ENCODE measurements around the gene ZMYND8. TPM values are rescaled to one million over a fixed set of nuclear protein-coding genes. Genes with fewer than 3 reads are reported as not detected.
"Not testable (repeated sequence)": the region's sequence is repeated elsewhere in the genome, so short reads cannot be mapped to it uniquely, and the experiment has no call there.

Gene ZMYND8
- total RNA-seq, 1 donor from 2014 or later: 47.0 TPM

- intact Hi-C loops (cut with micrococcal nuclease): no loop called here
Observed at GRCh38 chr20:47188540-47188939, 168.0 kb downstream of the ZMYND8 start.

GRCh38 chr20:47187450-47188195 is 168.9 kb downstream of the ZMYND8 start:
- intact Hi-C loops (cut with micrococcal nuclease): no loop called here

- intact Hi-C loops (cut with micrococcal nuclease): no loop called here
Observed at GRCh38 chr20:47183367-47183766, 173.1 kb downstream of the ZMYND8 start.

- intact Hi-C loops (cut with micrococcal nuclease): no loop called here
Observed at GRCh38 chr20:47181056-47181862, 175.2 kb downstream of the ZMYND8 start.

- intact Hi-C loops (cut with micrococcal nuclease): no loop called here
Observed at GRCh38 chr20:47179267-47179666, 177.2 kb downstream of the ZMYND8 start.

- intact Hi-C loops (cut with micrococcal nuclease): no loop called here
Observed at GRCh38 chr20:47178851-47179250, 177.6 kb downstream of the ZMYND8 start.

- intact Hi-C loops (cut with micrococcal nuclease): no loop called here
Observed at GRCh38 chr20:47178277-47178676, 178.2 kb downstream of the ZMYND8 start.

GRCh38 chr20:47176217-47176616 is 180.3 kb downstream of the ZMYND8 start:
- intact Hi-C loops (cut with micrococcal nuclease): not testable (repeated sequence)

- intact Hi-C loops (cut with micrococcal nuclease): no loop called here
Observed at GRCh38 chr20:47175493-47175892, 181.0 kb downstream of the ZMYND8 start.

GRCh38 chr20:47174456-47175243 is 181.8 kb downstream of the ZMYND8 start:
- intact Hi-C loops (cut with micrococcal nuclease): no loop called here

GRCh38 chr20:47173596-47174216 is 182.8 kb downstream of the ZMYND8 start:
- intact Hi-C loops (cut with micrococcal nuclease): no loop called here

- intact Hi-C loops (cut with micrococcal nuclease): no loop called here
Observed at GRCh38 chr20:47172579-47172978, 183.9 kb downstream of the ZMYND8 start.

- intact Hi-C loops (cut with micrococcal nuclease): no loop called here
Observed at GRCh38 chr20:47167846-47168245, 188.7 kb downstream of the ZMYND8 start.

GRCh38 chr20:47165376-47165865 is 191.1 kb downstream of the ZMYND8 start:
- intact Hi-C loops (cut with micrococcal nuclease): no loop called here

GRCh38 chr20:47164140-47164539 is 192.4 kb downstream of the ZMYND8 start:
- intact Hi-C loops (cut with micrococcal nuclease): no loop called here

- intact Hi-C loops (cut with micrococcal nuclease): no loop called here
Observed at GRCh38 chr20:47161411-47161810, 195.1 kb downstream of the ZMYND8 start.

- intact Hi-C loops (cut with micrococcal nuclease): no loop called here
Observed at GRCh38 chr20:47160992-47161391, 195.5 kb downstream of the ZMYND8 start.

GRCh38 chr20:47160240-47160639 is 196.3 kb downstream of the ZMYND8 start:
- intact Hi-C loops (cut with micrococcal nuclease): no loop called here
